Activated CD4-positive, CD25-positive, alpha-beta regulatory T cell treated with anti-CD3 and anti-CD28 coated beads, Interleukin-2, amount 50 U/mL, for 24 hours (primary cell): ENCODE data around the gene STAG2.
"Not testable (repeated sequence)": the region's sequence is repeated elsewhere in the genome, so short reads cannot be mapped to it uniquely, and the experiment has no call there.

Experiments used
- ATAC-seq, 2 donors: fragments of 150-1000 bp; cut with Tn5 transposase; one replicate each; pipeline ENCODE4 v1.10.0; 2021; ENCODE audit warnings: mild to moderate bottlenecking in 1 of 2, moderate library complexity in 1 of 2

Gene STAG2

DNA sequence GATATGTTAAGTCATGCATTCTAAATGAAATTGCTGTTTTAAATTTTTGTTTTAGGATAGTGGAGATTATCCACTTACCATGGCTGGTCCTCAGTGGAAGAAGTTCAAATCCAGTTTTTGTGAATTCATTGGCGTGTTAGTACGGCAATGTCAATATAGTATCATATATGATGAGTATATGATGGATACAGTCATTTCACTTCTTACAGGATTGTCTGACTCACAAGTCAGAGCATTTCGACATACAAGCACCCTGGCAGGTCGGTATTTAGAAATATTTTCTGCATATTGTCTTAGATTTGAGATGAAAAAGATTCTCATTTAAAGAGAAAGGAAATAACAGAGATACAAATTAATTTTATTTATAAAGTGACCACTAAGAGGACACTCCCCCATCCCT lies 83.6 kb downstream of the STAG2 start:
- peak in 1 of 2 donors; percentile 36 for ATAC-seq

DNA sequence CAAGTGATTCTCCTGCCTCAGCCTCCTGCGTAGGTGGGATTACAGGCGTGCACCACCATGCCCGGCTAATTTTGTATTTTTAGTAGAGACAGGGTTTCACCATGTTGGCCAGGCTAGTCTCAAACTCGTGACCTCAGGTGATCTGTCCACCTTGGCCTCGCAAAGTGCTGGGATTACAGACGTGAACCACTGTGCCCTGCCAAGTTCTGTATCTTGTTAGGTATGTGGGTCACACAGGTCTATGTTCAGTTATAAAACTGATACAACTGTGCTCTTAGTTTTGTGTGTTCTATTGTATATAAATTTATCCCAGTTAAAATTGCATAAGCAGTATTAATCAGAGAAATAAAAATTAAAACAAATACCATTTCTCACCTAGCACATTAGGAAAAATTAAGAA lies 122.9 kb downstream of the STAG2 start:
- ATAC-seq, result not testable (repeated sequence)

DNA sequence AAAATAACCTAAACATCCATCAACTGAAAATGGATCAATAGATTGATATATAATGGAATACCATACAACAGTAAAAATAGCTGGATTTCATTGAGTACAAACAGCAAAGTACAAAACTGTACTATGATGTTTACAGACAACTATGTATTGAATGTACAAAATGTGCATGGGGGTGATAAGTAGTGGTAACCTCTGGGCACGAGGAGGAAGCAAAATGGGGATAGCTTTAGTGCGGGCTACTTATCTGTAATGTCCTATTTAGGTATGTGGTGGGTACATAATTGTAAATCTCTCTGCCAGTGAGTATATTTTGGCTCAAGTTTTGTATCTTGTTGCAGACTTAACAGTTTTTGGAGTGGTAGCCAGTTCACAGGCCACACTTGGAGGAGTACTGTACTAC lies 123.6 kb downstream of the STAG2 start:
- no peak for ATAC-seq

DNA sequence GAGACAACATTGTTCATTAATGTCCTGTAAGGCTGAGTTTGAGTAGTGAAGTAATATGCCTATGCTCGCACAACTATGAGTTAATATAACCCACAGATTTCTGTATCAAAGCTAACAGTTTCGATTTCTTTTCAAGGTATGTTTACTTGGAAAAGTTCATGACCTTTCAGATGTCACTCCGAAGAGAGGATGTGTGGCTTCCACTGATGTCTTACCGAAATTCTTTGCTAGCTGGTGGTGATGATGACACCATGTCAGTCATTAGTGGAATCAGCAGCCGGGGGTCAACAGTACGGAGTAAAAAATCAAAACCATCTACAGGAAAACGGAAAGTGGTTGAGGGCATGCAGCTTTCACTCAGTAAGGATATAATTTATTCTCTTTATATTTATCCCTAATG lies 124.9 kb downstream of the STAG2 start:
- ATAC-seq, result peak; percentile 96 to 97

DNA sequence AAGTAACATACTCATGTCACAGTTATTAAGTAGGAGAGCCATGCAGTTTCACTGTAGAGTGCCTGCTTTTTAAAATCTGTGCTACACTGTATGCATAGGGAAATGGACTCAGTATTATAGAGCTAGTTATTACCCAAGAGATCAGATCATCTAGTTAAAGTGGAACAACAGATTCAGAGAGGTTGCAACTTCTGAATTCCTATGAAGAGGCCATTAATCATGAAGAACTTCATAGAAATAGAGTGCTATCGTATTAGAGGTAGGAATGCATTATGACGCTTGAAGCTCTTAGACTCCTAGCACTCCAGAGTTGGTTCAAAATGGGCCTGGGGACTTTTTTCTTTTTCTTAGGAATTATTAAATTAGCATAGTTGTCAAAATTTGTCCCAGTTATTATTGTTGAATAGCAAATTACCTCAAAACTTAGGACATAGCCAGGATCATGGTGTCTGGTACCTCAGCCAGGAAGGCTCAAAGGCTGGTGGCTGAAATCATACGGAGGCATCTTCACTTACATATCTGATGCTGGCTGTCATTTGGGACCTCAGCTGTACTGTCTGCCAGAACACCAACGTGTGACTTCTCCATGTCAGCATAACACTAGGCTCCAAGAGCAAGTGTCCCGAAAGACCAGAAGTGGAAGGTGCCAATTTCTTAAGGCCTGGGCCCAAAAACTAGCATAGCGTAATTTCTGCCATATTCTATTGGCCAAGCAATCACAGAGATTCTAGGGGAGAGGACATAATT lies 125.7 kb downstream of the STAG2 start:
- peak in 1 of 2 donors; percentile 30 for ATAC-seq

DNA sequence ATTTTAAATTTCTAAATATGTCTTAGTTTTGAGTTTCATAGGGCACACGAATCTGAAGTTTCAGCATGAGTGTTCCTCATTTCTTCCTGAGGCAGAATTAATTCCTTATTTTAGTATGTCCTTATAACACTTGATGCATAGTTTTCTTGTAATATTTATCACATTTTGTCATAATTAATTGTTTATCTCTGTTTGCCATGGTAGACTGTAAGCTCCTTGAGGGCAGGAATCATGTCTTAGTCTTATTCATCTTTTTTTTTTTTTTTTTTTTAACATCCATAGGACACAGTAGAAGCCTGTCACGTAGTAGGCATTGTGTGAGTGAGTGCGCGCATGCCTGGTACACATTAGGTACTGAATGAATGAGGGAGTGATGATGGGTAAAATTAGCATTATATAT lies 131.7 kb downstream of the STAG2 start:
- no peak for ATAC-seq

DNA sequence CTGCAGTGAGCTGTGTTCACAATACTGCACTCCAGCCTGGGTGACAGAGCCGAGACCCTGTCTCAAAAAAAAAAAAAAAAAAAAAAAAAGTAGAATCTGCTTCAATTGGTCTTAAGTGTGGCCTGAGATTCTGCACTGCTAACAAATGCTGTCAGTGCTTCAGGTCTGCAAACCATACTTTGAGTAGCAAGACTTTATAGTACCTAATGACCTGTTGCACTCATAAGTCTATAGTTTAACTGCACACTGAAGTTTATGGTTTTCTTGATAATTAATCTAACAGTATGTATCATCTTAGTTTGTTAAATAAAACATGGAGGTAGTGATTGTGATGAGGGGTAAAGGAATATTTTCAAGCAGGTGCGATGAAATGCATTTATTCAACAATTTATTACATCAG lies 135.6 kb downstream of the STAG2 start:
- no peak for ATAC-seq

DNA sequence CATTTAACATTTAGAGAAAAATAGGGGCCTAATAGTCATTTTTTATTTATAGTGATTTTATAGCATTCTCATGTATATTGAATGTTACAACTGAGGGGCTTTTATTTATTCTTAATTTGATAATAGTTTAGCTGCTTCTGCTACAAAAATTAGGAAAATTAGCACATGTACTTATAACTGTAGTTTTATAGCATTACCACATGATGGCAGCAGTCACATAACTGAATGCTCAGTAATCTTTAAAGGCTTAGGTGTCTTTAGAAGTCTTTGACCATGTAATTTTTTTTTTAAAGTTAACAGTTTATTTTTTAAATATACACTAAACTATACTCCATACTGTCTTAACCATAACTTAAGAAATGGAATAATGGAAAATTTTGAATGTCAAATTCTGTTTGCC lies 136.6 kb downstream of the STAG2 start:
- no peak for ATAC-seq

DNA sequence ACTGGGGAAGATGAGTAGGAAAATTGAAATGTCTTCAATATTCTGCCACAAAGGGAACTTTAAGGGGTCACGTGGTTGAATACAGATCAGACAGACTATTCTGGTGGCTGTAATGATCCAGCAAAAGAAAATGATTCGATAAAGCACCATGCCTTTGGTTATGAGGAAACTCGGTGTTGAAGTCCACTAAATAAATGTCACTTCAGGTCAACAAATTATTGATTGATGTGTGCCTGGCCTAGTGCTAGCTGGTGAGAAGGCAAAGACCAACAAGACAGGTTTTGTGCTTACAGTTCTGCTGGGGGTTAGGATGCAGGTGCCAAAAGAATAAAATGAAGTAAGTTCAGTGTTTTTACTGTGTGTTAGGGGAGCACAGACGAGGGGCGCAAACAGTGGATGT lies 142.5 kb downstream of the STAG2 start:
- no peak for ATAC-seq

DNA sequence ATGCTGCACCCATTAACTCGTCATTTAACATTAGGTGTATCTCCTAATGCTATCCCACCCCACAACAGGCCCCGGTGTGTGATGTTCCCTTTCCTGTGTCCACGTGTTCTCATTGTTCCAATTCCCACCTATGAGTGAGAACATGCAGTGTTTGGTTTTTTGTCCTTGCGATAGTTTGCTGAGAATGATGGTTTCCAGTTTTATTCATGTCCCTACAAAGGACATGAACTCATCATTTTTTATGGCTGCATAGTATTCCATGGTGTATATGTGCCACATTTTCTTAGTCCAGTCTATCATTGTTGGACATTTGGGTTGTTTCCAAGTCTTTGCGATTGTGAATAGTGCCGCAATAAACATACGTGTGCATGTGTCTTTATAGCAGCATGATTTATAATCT lies 143.0 kb downstream of the STAG2 start:
- not testable (repeated sequence) for ATAC-seq

DNA sequence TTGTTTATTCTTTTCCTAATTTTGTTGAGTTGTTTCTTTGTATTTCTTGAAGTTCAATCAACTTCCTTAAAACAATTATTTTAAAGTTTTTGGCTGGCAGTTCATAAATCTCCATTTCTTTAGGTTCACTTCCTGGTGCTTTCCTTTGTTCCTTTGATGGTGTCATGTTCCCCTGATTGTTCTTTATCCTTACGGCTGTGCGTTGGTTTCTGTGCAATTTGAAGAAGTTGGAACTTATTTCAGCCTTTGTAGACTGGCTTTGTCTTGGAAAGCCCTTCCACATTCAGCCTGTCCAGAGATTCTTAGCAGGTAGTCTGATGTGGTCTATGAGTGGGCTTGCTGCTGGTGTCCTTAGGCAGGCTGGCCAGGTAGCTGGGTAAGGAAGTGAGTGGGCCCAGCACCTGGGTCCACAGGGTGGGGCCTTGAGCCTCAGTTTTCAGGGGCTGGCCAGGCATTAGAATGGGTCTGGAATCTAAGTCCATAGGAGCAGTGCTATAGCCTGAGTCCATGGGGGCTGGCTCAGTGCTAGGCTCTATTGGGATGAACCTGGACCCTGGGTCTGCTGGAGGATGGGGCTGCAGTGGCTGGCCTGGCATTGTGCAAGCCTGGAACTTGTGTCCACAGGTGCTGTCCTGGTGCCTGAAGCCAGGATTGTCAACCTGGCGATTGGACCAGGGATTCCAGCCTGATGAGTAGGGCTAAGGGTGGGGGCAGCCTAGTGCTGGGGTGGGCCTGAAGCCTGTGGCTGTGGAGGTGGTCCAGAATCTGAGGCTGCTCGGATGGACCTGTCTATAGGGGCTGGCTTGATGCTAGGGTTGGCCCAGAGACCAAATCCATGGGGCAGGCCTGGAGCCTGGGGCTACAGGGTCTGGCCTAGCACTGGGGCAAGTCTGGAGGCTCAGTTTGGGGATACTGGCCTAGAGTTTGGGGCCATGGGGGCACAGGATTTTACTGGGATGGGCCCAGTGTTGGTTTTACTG lies 152.4 kb downstream of the STAG2 start:
- ATAC-seq, result no peak

DNA sequence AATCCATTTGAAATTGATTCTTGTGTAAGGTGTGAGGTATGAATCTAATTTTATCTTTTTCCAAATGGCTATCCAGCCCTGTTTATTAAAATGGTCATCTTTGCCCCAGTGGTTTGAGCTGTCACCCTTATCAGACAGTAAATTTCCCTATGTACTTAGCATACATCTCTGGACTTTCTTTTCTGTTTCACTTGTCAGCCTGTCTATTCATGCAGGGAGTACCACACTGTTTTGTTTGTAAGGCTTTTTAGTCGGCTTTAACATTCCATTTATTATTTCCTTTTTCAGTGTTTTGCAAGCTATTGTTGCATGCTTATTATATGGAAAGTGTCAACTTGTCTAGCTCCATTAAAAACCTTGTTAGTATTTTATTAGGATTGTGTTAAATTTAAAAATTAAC lies 155.8 kb downstream of the STAG2 start:
- no peak for ATAC-seq

DNA sequence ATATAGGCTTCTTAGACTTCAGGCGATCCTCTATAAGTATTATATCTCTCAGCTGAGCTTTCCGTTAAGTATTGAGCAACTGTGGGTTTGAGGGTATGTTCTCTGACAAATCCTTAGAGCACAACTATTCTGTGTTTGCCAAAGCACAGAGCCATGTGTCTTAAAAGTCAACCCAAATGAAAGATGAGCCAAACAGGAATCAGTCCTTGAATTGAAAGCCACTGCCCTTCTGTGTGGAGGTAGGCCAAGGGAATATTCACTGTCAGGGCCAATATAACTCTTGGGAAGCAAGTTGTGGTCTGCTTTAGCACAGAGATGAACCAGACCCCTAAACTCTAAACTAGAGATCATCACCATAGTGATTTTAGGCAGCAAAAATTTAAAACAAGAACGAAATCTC lies 164.0 kb downstream of the STAG2 start:
- no peak for ATAC-seq

DNA sequence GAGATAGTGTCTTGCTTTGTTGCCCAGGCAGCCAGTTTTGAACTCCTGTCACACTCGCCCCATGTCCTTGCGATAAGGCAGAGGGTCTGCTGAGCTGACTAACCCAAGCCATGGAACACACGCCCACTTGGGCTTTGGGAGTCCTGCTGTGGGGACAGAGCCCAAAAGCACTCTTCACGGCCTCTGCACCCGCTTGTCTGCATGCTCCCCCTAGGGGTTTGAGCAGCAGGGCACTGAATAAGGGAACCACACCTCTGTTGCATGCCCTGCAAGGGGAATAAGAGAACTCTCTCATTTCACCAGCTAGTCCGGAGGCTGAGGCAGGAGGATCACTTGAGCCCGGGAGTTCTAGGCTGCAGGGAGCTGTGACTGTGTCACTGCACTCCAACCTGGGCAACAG lies 166.0 kb downstream of the STAG2 start:
- no peak for ATAC-seq

DNA sequence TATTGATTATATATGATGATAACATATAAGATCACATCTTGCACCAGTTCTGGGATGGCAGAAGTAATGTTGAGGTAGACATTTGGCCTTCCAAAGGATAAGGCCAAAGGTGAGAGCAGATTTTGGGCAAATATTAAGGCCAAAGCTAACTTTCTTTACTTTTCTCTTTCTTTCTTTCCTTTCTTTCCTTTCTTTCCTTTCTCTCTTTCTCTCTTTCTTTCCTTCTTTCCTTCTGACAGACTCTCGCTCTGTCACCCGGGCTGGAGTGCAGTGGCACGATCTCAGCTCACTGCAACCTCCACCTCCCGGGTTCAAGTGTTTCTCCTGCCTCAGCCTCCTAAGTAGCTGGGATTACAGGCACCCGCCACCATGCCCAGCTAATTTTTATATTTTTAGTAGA lies 170.9 kb downstream of the STAG2 start:
- not testable (repeated sequence) for ATAC-seq

DNA sequence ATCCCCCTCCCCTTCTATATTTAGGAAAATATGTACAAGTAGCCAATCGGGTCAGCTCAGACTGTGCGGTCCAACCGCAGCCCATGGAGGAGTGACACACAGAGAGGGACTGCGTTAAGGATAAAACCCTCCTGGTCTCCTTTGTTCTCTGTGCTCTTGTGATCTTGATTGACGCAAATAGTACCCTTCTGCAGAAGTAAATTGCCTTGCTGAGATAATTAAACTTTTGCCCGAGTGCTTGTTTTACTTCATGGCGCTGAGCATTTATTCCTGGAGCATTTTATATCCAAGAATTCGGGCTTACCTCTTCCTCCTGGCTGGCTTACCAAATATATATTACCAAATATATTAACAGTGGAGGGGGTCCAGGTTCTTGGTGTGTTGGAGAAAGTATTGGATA lies 184.2 kb downstream of the STAG2 start:
- no peak for ATAC-seq

DNA sequence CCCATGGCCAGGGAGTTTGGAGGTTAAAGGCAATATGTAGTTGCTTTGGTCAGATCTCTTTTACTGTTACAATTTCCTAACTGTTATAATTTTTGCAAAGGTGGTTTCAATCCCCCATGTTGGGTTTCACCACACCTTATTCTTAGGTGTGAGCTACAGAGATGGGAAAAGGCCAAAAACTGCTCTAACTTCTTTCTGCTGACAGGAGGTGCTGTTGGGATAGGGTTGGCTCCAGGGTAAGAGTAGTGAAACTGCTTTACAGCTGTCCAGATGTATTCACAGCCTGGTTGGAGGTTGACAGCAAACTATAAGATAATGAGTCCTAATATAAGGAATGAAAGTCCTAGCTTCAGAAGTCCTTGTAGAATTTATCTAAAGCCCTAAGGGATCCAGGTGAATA lies 189.7 kb downstream of the STAG2 start:
- no peak for ATAC-seq
